ENCODE results near the gene GUCY2C.

The GUCY2C gene

DNA sequence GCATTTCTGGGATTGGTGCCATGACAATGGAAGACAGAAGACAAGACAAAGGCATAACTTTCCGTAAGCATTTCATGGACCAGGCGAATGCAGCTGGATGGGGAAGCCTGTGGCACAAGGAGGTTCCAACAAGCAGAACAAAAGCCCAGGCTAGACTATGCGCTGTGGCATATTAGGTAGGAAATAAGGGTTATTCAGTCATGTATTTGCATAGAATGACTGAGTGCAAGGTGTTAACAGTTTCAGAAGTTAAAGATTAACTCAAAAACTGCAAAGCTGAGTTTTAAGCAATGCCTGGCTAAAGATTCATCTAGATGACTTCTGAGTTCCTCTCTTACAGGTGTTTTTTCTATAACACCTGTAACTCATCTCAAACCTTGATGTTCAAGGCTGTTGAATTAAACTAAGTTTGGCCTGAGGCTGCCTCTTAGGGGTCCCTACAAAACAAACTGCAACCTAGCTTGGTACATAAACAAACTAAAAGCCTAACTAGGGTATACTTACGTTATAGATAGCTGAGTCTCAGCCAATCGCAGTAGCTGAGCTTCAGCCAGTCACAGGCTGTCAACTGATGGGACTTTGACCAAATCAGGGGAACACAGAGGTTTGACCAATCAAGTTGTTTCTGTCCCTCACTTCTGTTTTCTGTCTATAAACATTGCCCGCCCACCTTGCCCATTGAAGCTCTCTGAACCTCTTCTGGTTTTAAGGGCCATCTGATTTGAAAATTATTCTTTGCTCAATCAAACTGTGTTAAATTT, 76.5 kb downstream of the GUCY2C start:
- Histone ChIP-seq H3K36me3 (ENCODE audit: control insufficient read depth, insufficient read depth, low read length) (no peaks in the 10 kb centered on the region), H3K27me3 (replicated peaks; ENCODE audit: control insufficient read depth, insufficient read depth, low read length) (no peaks in the 10 kb centered on the region), H3K4me3 (replicated peaks; ENCODE audit: low read depth, low read length) (no peak overlapping the region)
- TF ChIP-seq, protein P1, sequence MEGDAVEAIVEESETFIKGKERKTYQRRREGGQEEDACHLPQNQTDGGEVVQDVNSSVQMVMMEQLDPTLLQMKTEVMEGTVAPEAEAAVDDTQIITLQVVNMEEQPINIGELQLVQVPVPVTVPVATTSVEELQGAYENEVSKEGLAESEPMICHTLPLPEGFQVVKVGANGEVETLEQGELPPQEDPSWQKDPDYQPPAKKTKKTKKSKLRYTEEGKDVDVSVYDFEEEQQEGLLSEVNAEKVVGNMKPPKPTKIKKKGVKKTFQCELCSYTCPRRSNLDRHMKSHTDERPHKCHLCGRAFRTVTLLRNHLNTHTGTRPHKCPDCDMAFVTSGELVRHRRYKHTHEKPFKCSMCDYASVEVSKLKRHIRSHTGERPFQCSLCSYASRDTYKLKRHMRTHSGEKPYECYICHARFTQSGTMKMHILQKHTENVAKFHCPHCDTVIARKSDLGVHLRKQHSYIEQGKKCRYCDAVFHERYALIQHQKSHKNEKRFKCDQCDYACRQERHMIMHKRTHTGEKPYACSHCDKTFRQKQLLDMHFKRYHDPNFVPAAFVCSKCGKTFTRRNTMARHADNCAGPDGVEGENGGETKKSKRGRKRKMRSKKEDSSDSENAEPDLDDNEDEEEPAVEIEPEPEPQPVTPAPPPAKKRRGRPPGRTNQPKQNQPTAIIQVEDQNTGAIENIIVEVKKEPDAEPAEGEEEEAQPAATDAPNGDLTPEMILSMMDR (IDR thresholded peaks at IDR 0.05; ENCODE audit: insufficient read depth, low read length, poor library complexity, severe bottlenecking) = no peak
- DNase-seq (ENCODE audit: extremely low read depth, insufficient read length) = no peak

DNA sequence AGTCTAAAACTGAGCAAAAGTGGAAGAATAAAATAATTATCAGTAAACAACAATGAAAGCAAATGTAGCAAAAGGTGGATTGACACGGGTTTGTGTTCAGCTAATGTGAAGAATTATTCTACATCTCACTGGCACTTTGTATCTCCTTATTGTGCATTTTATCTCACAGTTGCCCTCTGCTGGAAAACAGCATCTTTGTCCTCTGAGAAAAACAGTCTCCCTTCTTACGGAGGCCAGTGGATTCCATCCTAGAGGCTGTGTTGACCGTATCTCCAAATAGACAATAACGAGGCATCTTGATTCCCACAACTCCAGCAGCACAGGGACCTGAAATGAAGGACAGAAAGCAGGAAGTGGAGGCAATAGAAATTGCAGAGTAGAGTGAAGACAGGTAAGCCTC, 77.4 kb downstream of the GUCY2C start:
- TF ChIP-seq, protein P1 (IDR thresholded peaks at IDR 0.05; ENCODE audit: insufficient read depth, low read length, poor library complexity, severe bottlenecking) = peak; percentile 40
- Histone ChIP-seq H3K36me3 (ENCODE audit: control insufficient read depth, insufficient read depth, low read length) (no peaks in the 10 kb centered on the region), H3K27me3 (replicated peaks; ENCODE audit: control insufficient read depth, insufficient read depth, low read length) (no peaks in the 10 kb centered on the region), H3K4me3 (replicated peaks; ENCODE audit: low read depth, low read length) (no peak overlapping the region)
- DNase-seq (ENCODE audit: extremely low read depth, insufficient read length) = no peak

DNA sequence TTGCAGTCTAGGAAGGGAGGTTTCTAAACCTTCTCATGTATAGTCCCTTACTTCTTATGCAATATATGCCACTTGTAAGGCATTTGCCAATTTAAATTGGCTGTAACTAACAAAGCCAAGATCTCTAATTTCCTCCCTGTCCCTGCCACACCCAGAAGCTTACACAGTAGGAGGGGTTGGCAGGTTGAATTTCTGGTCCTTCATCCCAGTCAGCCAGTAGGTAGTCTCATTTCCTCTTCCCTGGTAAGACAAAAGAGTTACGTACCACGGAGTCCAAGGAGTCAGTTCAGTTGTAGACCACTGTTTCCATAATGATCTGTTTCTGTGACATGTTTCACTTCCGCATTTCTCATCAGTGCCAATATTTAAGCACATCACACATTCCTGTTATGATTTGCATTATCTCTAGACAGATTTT, 81.7 kb downstream of the GUCY2C start:
- no peak overlapping the region for H3K4me3 ChIP-seq (replicated peaks; ENCODE audit: low read depth, low read length)
- TF ChIP-seq, protein P1 (IDR thresholded peaks at IDR 0.05; ENCODE audit: insufficient read depth, low read length, poor library complexity, severe bottlenecking) = no peak
- H3K36me3 ChIP-seq (ENCODE audit: control insufficient read depth, insufficient read depth, low read length) = no peaks in the 10 kb centered on the region
- peak; percentile 74 for DNase-seq (ENCODE audit: extremely low read depth, insufficient read length)
- H3K27me3 ChIP-seq (replicated peaks; ENCODE audit: control insufficient read depth, insufficient read depth, low read length) = no peaks in the 10 kb centered on the region

DNA sequence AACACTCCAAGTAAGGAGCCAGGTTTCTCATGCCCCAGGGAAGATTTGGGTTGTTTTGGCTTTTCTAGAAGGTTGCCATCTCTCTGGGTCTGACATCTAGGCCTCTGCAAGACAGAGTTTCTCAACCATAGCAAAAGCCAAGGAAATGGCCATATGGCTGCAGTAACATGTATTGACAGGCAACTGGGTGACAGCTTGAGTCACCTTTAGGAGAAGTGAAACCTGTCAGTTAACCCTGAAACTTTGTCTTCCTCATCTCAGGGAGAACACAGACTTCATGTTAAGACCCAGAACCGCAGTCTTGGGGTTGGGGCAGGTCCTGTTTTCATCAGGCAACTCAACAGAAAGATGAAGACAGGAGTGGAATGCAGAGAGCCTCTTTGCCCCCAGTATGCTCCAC, 82.7 kb downstream of the GUCY2C start:
- Histone ChIP-seq H3K36me3 (ENCODE audit: control insufficient read depth, insufficient read depth, low read length) (no peaks in the 10 kb centered on the region), H3K4me3 (replicated peaks; ENCODE audit: low read depth, low read length) (peak overlapping the region; percentile 12; the same call in 1 of the 2 replicates), H3K27me3 (replicated peaks; ENCODE audit: control insufficient read depth, insufficient read depth, low read length) (no peaks in the 10 kb centered on the region)
- TF ChIP-seq, protein P1 (IDR thresholded peaks at IDR 0.05; ENCODE audit: insufficient read depth, low read length, poor library complexity, severe bottlenecking) = no peak
- peak; percentile 85 for DNase-seq (ENCODE audit: extremely low read depth, insufficient read length)

DNA sequence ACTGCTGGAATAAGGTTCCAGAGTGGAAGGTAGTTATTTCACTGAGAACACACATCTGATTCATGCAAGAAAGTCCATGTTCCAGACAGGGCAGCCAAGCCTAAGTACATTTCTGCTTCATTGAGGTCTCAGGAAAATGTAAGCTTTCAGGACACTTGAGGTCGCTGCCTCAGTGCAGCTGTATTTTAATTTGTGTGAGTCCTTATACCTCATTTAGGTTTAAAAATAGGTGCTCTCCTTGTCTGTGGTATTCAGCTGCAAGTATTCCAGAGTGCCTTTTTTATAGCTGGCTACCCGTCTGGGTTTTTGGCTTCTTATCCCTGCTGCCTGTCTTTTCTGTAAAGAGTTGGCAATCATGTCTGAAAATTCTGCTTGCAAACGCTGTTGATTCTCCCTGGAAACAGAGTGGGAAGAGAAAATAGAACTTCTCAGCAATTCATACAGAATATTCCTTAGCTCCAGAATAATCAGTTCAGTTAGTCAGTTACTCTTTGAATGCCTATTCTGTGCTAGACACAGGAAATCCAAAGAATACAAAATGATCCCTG, 83.4 kb downstream of the GUCY2C start:
- Histone ChIP-seq H3K27me3 (replicated peaks; ENCODE audit: control insufficient read depth, insufficient read depth, low read length) (no peaks in the 10 kb centered on the region), H3K36me3 (ENCODE audit: control insufficient read depth, insufficient read depth, low read length) (no peaks in the 10 kb centered on the region), H3K4me3 (replicated peaks; ENCODE audit: low read depth, low read length) (no peak overlapping the region)
- DNase-seq (ENCODE audit: extremely low read depth, insufficient read length) = no peak
- TF ChIP-seq, protein P1 (IDR thresholded peaks at IDR 0.05; ENCODE audit: insufficient read depth, low read length, poor library complexity, severe bottlenecking) = no peak

Data from GM06990 (cell line).